Adrenal gland (tissue), 12 donors: ENCODE data around the gene COQ8B. TPM values are rescaled to one million over a fixed set of nuclear protein-coding genes. Genes with fewer than 3 reads are reported as not detected.
A peak's percentile ranks its signal among the peaks of the same experiment; 100 is the strongest.

Source experiments
- DNase-seq, 7 donors: peaks; one replicate each; pipeline ENCODE4 v3.0.0-alpha.2; 2019 to 2020
- H3K27ac ChIP-seq, 5 donors: fragments of 200-600 bp; sonication (generic) in 4 of 5; 1 replicate in 3 of 5; 2 replicates in 2 of 5; pipeline versions ENCODE4 v1.5.1 to v1.8.0; 2016 to 2020; ENCODE audit warnings: mild to moderate bottlenecking in 1 of 5
- H3K27me3 ChIP-seq: fragments of 200-600 bp; 2 replicates; pipeline ENCODE4 v1.8.0; 2021
- H3K36me3 ChIP-seq, 2 donors: fragments of 200-600 bp; replicated peaks in 1 of 2; 1 replicate in 1 of 2; 2 replicates in 1 of 2; pipeline versions ENCODE4 v1.5.1 to v1.8.0; 2018 to 2022
- H3K4me1 ChIP-seq, 2 donors: fragments of 200-600 bp; replicated peaks in 1 of 2; 1 replicate in 1 of 2; 2 replicates in 1 of 2; pipeline versions ENCODE4 v1.5.1 to v1.8.0; 2018 to 2021
- H3K4me3 ChIP-seq, 4 donors: fragments of 200-600 bp; sonication (generic) in 3 of 4; one replicate each; pipeline ENCODE4 v1.5.1; 2016 to 2018
- H3K9me3 ChIP-seq, 3 donors: fragments of 200-600 bp; sonication (generic) in 1 of 3; replicated peaks in 1 of 3; 1 replicate in 2 of 3; 2 replicates in 1 of 3; pipeline versions ENCODE4 v1.5.1 to v1.8.0; 2016 to 2021
- CTCF ChIP-seq, 6 experiments: fragments of 450-650 bp in 4 of 6; fragments of 200-600 bp in 2 of 6; sonication (generic) in 1 of 6; IDR thresholded peaks; 1 replicate in 5 of 6; 2 replicates in 1 of 6; pipeline versions ENCODE4 v1.5.1 to v1.8.0; 2016 to 2021; ENCODE audit warnings: antibody characterized with exemption in 6 of 6, mild to moderate bottlenecking in 2 of 6, moderate library complexity in 1 of 6
- POLR2A ChIP-seq, 2 donors: fragments of 450-650 bp; IDR thresholded peaks; one replicate each; pipeline ENCODE4 v1.6.1; 2017; ENCODE audit warnings: antibody characterized with exemption in 2 of 2, mild to moderate bottlenecking in 2 of 2, moderate library complexity in 1 of 2
- WGBS, 4 donors: extraction: QIAGEN DNeasy Blood & Tissue Kit in 2 of 4; methylation state at CpG; one replicate each; pipeline versions ENCODE4 v1.1.5 to v1.1.7; 2013 to 2017; 5-methylcytosine and 5-hydroxymethylcytosine counted together
- intact Hi-C, 2 donors: fragments of 100-400 bp; cut with DNase I; formaldehyde crosslinking; loops; one replicate each; pipeline versions ENCODE4 v1.14.1 to v1.15.0; 2022 to 2023
- polyA plus RNA-seq, 3 donors: library from polyadenylated mRNA; stranded (reverse); fragments of 200-250 nt in 2 of 3; fragments of 350-450 nt in 1 of 3; fragmentation: Illumina TruSeq in 1 of 3; extraction: RNeasy Lipid Tissue Mini Kit (QIAGEN cat#74804) in 1 of 3; gene quantifications; one replicate each; pipeline ENCODE4 v1.2.3, GENCODE V29; 2013 to 2014
- small RNA-seq, 2 donors: library from RNA; depleted of rRNA; stranded (forward); fragments of <200 nt; gene quantifications; one replicate each; pipeline ENCODE3, GENCODE V24; 2016
- total RNA-seq, 9 donors: library from RNA; depleted of rRNA in 4 of 9; stranded (reverse); fragments of >200 nt in 4 of 9; fragments of 120-200 nt in 1 of 9; fragmentation: NEBNext Ultra II Directional in 1 of 9; extraction: Animal tissue kit (Norgen Biotek cat#: 25700) in 1 of 9; gene quantifications; one replicate each; pipeline versions ENCODE4 v1.1.0 to v1.2.4, GENCODE V29; 2013 to 2023
- donor health status: healthy with polysubstance abuse.
- donor health status: Bipolar disorder and iron deficiency.
- donor health status: DM: yes; HTN: yes; CAD: no.
- donor health status: DM: no; HTN: no; CAD: no.
- donor health status: DM: no; HTN: no; CAD: no.
- donor health status: DM: yes; HTN: yes; CAD: no.

COQ8B gene
- total and polyA plus RNA-seq, 12 donors, result 13.7 to 80.4 (median 48.9) TPM

- 90 to 94% (median 91%) methylated on average over 18 of the region's 18 CpGs for WGBS, 4 donors
- H3K36me3 ChIP-seq, result no peaks in the 10 kb centered on the region
- H3K4me3 ChIP-seq, result no peak overlapping the region
- no peak for DNase-seq
- peak overlapping the region in 1 of 5 donors; percentile 54 for H3K27ac ChIP-seq
- no peak for TF ChIP-seq CTCF (IDR thresholded peaks at IDR 0.05)
- TF ChIP-seq POLR2A (IDR thresholded peaks at IDR 0.05), result no peak
- intact Hi-C loops, result no loop called here
- peaks cover 0 to 16% of the 10 kb centered on the region in 2 donors for H3K4me1 ChIP-seq
- no peaks in the 10 kb centered on the region for H3K9me3 ChIP-seq
- H3K27me3 ChIP-seq, result no peaks in the 10 kb centered on the region
Observed at GRCh38 chr19:40642051-40642706, 74.5 kb downstream of the COQ8B start.

Small RNAs within 50 kb of the gene (small RNA-seq; reads per million reads assigned to genes)
- 0 reads per million in 2 donors for gene RNU6-195P

Other genes starting within 250 kb of the COQ8B start
- 1 to 10 TPM in 8 of 9 donors, under 1 TPM in 1; 0.91 to 5.4 (median 3.2) TPM for gene SPTBN4, start 249.9 kb downstream of the COQ8B start, total RNA-seq
- 10 to 100 TPM in 1 of 3 donors, 1 to 10 TPM in 2; 2.2 to 46.7 (median 9.9) TPM for gene SPTBN4, start 249.9 kb downstream of the COQ8B start, polyA plus RNA-seq
- 10 to 100 TPM; 12.5 to 96.3 (median 49.7) TPM for gene SHKBP1, start 140.0 kb downstream of the COQ8B start, total RNA-seq
- 100 to 1,000 TPM in 2 of 3 donors, 10 to 100 TPM in 1; 17.8 to 157 (median 118) TPM for gene SHKBP1, start 140.0 kb downstream of the COQ8B start, polyA plus RNA-seq
- 100 to 1,000 TPM in 6 of 9 donors, 10 to 100 TPM in 3; 17.7 to 205 (median 118) TPM for gene LTBP4, start 115.5 kb downstream of the COQ8B start, total RNA-seq
- 100 to 1,000 TPM in 2 of 3 donors, 10 to 100 TPM in 1; 15.3 to 272 (median 142) TPM for gene LTBP4, start 115.5 kb downstream of the COQ8B start, polyA plus RNA-seq
- gene NUMBL, start 26.2 kb downstream of the COQ8B start, total RNA-seq, result 10 to 100 TPM in 7 of 9 donors, 1 to 10 TPM in 2; 5.9 to 53.5 (median 30.2) TPM
- gene NUMBL, start 26.2 kb downstream of the COQ8B start, polyA plus RNA-seq, result 10 to 100 TPM in 2 of 3 donors, 1 to 10 TPM in 1; 3.2 to 60.6 (median 29.7) TPM
- 10 to 100 TPM; 10.9 to 36.1 (median 21.3) TPM for gene ITPKC, start 226 bp upstream of the COQ8B start, total RNA-seq
- gene ITPKC, start 226 bp upstream of the COQ8B start, polyA plus RNA-seq, result 10 to 100 TPM in 2 of 3 donors, 1 to 10 TPM in 1; 7.8 to 27.6 (median 24.9) TPM
- 10 to 100 TPM in 5 of 9 donors, 1 to 10 TPM in 4; 2.2 to 17.5 (median 12.0) TPM for gene ACTMAP, start 33.6 kb upstream of the COQ8B start, total RNA-seq
- 10 to 100 TPM in 2 of 3 donors, 1 to 10 TPM in 1; 7.9 to 28.0 (median 18.6) TPM for gene ACTMAP, start 33.6 kb upstream of the COQ8B start, polyA plus RNA-seq
- 10 to 100 TPM; 18.5 to 91.3 (median 56.1) TPM for gene SNRPA, start 34.3 kb upstream of the COQ8B start, total RNA-seq
- gene SNRPA, start 34.3 kb upstream of the COQ8B start, polyA plus RNA-seq, result 100 to 1,000 TPM in 2 of 3 donors, 10 to 100 TPM in 1; 92.1 to 176 (median 164) TPM
- 1 to 10 TPM in 3 of 9 donors, under 1 TPM in 1, not detected in 5; 0.74 to 9.2 (median 1.2) TPM for gene MIA, start 58.6 kb upstream of the COQ8B start, total RNA-seq
- 1 to 10 TPM in 2 of 3 donors, not detected in 1; 8.3 to 8.7 TPM for gene MIA, start 58.6 kb upstream of the COQ8B start, polyA plus RNA-seq
- gene RAB4B, start 61.4 kb upstream of the COQ8B start, total RNA-seq, result 100 to 1,000 TPM in 1 of 9 donors, 10 to 100 TPM in 8; 41.4 to 105 (median 66.4) TPM
- 100 to 1,000 TPM in 1 of 3 donors, 10 to 100 TPM in 2; 25.8 to 135 (median 97.5) TPM for gene RAB4B, start 61.4 kb upstream of the COQ8B start, polyA plus RNA-seq
- gene EGLN2, start 82.3 kb upstream of the COQ8B start, total RNA-seq, result 100 to 1,000 TPM in 6 of 9 donors, 10 to 100 TPM in 3; 79.2 to 169 (median 106) TPM
- gene EGLN2, start 82.3 kb upstream of the COQ8B start, polyA plus RNA-seq, result 100 to 1,000 TPM in 1 of 3 donors, 10 to 100 TPM in 2; 53.1 to 122 (median 98.7) TPM
- 1 to 10 TPM in 3 of 9 donors, under 1 TPM in 5, not detected in 1; 0.11 to 2.1 (median 0.70) TPM for gene CYP2A6, start 133.6 kb upstream of the COQ8B start, total RNA-seq
- 1 to 10 TPM in 1 of 3 donors, under 1 TPM in 2; 0.51 to 1.7 (median 0.57) TPM for gene CYP2A6, start 133.6 kb upstream of the COQ8B start, polyA plus RNA-seq
- not detected for gene CYP2A7, start 165.3 kb upstream of the COQ8B start, total RNA-seq
- gene CYP2A7, start 165.3 kb upstream of the COQ8B start, polyA plus RNA-seq, result not detected